Measurements from ENCODE around the gene CFAP99. TPM values are rescaled to one million over a fixed set of nuclear protein-coding genes. Genes with fewer than 3 reads are reported as not detected.

The CFAP99 gene
- total RNA-seq, 1 donor from 2014 or later: 0.28 TPM

- ATAC-seq: no peak
Observed at GRCh38 chr4:2393353-2394270, 25.1 kb upstream of the CFAP99 start.

GRCh38 chr4:2394528-2394927, 24.2 kb upstream of the CFAP99 start:
- ATAC-seq: no peak

- ATAC-seq: no peak
Observed at GRCh38 chr4:2395038-2395437, 23.7 kb upstream of the CFAP99 start.

GRCh38 chr4:2395584-2395983, 23.2 kb upstream of the CFAP99 start:
- no peak for ATAC-seq

- ATAC-seq: no peak
Observed at GRCh38 chr4:2396781-2397368, 21.9 kb upstream of the CFAP99 start.

- no peak for ATAC-seq
Observed at GRCh38 chr4:2397596-2398379, 21.0 kb upstream of the CFAP99 start.

GRCh38 chr4:2399216-2399615, 19.5 kb upstream of the CFAP99 start:
- no peak for ATAC-seq

GRCh38 chr4:2399631-2400190, 19.0 kb upstream of the CFAP99 start:
- no peak for ATAC-seq

- ATAC-seq: no peak
Observed at GRCh38 chr4:2400841-2401609, 17.7 kb upstream of the CFAP99 start.

GRCh38 chr4:2401610-2401983, 17.2 kb upstream of the CFAP99 start:
- no peak for ATAC-seq

GRCh38 chr4:2402048-2402842, 16.5 kb upstream of the CFAP99 start:
- ATAC-seq: peak; percentile 82

- ATAC-seq: no peak
Observed at GRCh38 chr4:2402941-2403340, 15.8 kb upstream of the CFAP99 start.

GRCh38 chr4:2406406-2406805, 12.3 kb upstream of the CFAP99 start:
- ATAC-seq: no peak

GRCh38 chr4:2406920-2407319, 11.8 kb upstream of the CFAP99 start:
- no peak for ATAC-seq

- ATAC-seq: no peak
Observed at GRCh38 chr4:2407991-2408342, 10.8 kb upstream of the CFAP99 start.

GRCh38 chr4:2408401-2408958, 10.3 kb upstream of the CFAP99 start:
- no peak for ATAC-seq

- no peak for ATAC-seq
Observed at GRCh38 chr4:2408976-2409375, 9.8 kb upstream of the CFAP99 start.

- no peak for ATAC-seq
Observed at GRCh38 chr4:2409381-2409783, 9.4 kb upstream of the CFAP99 start.

- ATAC-seq: no peak
Observed at GRCh38 chr4:2411786-2412510, 6.8 kb upstream of the CFAP99 start.

GRCh38 chr4:2412534-2412884, 6.2 kb upstream of the CFAP99 start:
- peak; percentile 71 for ATAC-seq
